Activated naive CD4-positive, alpha-beta T cell treated with anti-CD3 and anti-CD28 coated beads, Interleukin-2, amount 10 ng/mL, durations not matched to agents 7 days and 5 days (primary cell): ENCODE results near the gene CERS5.

Experiments used
- CTCF ChIA-PET: fragments of 350-600 bp; sonication (Branson Sonifier 250); formaldehyde crosslinking; loops from one replicate; lab custom pipeline; 2021; ENCODE audit warnings: antibody characterized with exemption; lab: Charles Lee
- DNase-seq: peaks from one replicate; pipeline ENCODE4 v3.0.0-alpha.2; 2020
- H3K27ac Mint-ChIP-seq: one replicate; pipeline ENCODE4 v1.8.0; 2021; ENCODE audit warnings: mild to moderate bottlenecking, moderate library complexity, mixed read lengths
- H3K27me3 Mint-ChIP-seq: one replicate; pipeline ENCODE4 v1.8.0; 2021; ENCODE audit warnings: mild to moderate bottlenecking, mixed read lengths
- H3K36me3 Mint-ChIP-seq: one replicate; pipeline ENCODE4 v1.8.0; 2021; ENCODE audit warnings: mixed read lengths
- H3K4me1 Mint-ChIP-seq: one replicate; pipeline ENCODE4 v1.8.0; 2021; ENCODE audit warnings: mixed read lengths
- H3K4me3 Mint-ChIP-seq: one replicate; pipeline ENCODE4 v1.8.0; 2021; ENCODE audit warnings: mild to moderate bottlenecking, moderate library complexity, mixed read lengths
- H3K9me3 Mint-ChIP-seq: one replicate; pipeline ENCODE4 v1.8.0; 2021; ENCODE audit warnings: mixed read lengths

Gene CERS5, protein sequence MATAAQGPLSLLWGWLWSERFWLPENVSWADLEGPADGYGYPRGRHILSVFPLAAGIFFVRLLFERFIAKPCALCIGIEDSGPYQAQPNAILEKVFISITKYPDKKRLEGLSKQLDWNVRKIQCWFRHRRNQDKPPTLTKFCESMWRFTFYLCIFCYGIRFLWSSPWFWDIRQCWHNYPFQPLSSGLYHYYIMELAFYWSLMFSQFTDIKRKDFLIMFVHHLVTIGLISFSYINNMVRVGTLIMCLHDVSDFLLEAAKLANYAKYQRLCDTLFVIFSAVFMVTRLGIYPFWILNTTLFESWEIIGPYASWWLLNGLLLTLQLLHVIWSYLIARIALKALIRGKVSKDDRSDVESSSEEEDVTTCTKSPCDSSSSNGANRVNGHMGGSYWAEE

DNA sequence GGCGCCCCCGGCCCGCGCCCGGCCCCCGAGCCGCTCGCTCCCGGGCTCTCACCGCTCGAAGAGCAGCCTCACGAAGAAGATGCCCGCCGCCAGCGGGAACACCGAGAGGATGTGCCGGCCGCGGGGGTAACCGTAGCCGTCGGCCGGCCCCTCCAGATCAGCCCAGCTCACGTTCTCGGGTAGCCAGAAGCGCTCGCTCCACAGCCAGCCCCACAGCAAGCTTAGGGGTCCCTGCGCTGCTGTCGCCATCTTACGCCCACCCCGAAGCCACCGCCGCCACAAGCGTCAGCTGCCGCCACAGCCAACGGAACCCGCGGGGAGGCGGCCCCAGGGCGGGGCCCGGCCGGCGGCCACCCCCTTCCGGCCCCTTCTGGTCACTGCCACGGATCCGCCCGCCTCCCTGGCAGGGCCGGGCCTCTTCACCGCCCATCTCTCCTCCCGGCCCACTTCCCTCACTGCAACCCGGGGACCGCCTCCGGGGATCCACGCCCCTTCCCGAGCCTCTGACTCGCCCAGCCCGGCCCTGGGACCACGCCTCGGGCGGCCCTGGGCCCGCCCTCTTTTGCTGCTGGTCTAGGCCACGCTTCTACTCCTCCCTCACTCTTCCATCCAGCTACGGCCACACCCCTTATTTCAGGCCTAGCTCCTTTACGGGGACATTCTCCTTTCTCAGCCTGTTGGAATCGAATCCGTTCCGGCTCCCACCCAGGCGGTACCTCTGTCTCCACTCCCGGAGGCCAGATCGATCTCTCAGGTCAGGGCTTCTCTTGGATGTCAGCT, at the start of gene CERS5:
CERS5 (minus strand) TSS at position 321 of the 780 bp plus-strand sequence; CDS start at position 249, 72 bp downstream.
- Mint-ChIP-seq H3K27me3 (no peaks in the 10 kb centered on the region), H3K4me3 (peak within 1 kb of the TSS; percentile 95), H3K4me1 (peaks cover 37% of the 10 kb centered on the region), H3K9me3 (no peaks in the 10 kb centered on the region), H3K36me3 (peaks cover 13% of the 10 kb centered on the region), H3K27ac (peak within 1 kb of the TSS; percentile 90)
- peak; percentile 99 for DNase-seq
- CTCF ChIA-PET, result interaction anchor here (1.0 to 2.9 kb wide), 6 partner anchors 9 to 80 kb away, joined by 3 to 19 read pairs (median 5); partner anchors contain the start of gene COX14

DNA sequence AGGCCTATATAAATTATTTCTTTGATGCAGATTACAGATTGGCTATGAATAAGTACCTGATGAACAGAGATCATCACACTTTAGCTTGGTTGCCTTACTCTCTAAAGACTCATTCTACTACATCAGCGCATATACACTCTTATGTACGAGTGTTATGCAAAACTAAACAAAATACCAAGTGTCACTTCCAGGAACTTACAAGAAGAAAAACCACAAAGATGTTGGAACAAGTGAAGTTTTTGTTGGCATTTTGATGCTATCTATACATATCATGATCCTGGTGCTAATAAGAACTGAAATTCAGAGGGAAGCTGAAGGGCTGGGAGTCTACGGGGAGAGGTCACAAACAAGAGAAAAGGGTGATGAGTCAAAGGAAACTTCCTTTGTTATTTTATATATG, 47.9 kb upstream of the CERS5 start:
- Mint-ChIP-seq H3K27ac (no peak overlapping the region), H3K36me3 (peaks cover 5% of the 10 kb centered on the region), H3K4me1 (peaks cover 40% of the 10 kb centered on the region), H3K4me3 (no peak overlapping the region), H3K9me3 (no peaks in the 10 kb centered on the region), H3K27me3 (no peaks in the 10 kb centered on the region)
- CTCF ChIA-PET, result no interaction called here
- no peak for DNase-seq

DNA sequence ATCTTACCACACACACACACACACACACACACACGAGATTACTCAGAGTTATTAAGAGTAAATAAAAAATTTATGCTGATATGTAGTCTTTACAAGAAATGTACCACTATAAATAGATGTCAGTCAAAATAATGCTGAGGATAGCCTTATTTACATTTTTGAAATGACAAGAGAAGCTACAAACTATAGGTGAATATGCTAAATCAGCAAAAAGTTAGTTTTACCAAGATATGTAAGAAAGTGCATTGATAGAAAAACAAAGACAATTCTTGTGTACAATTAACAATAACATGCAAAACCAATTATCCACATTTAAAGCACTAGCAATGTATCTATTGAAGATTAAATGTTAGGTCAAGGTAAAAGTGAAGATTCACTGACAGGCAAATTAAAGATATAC, 46.8 kb upstream of the CERS5 start:
- CTCF ChIA-PET, result interaction anchor here (0.6 kb wide), 1 partner anchor 507 kb away, joined by 3 read pairs; no protein-coding TSS in a partner anchor
- no peaks in the 10 kb centered on the region for H3K27me3 Mint-ChIP-seq
- H3K4me3 Mint-ChIP-seq, result no peak overlapping the region
- peaks cover 5% of the 10 kb centered on the region for H3K36me3 Mint-ChIP-seq
- DNase-seq, result no peak
- peaks cover 35% of the 10 kb centered on the region for H3K4me1 Mint-ChIP-seq
- H3K9me3 Mint-ChIP-seq, result no peaks in the 10 kb centered on the region
- no peak overlapping the region for H3K27ac Mint-ChIP-seq

DNA sequence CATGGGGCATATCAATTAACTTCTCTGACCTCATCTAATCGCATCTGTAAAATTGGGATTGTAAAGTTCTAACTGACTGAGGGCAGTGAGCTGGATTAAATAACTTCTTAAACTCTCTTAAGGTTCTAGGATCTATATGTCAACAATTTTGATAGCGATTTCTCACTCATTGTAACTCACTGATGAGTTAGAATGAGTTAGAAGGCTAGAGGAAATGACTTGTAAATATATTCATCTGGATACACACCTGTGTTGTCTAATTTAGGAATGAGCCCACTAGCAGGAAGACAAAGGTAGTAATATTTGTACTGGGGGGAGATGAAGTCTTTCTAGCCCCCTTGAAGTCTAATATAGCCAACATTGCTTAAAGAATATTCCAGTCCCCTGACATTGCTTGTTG, 46.3 kb upstream of the CERS5 start:
- no peak overlapping the region for H3K4me3 Mint-ChIP-seq
- no peak for DNase-seq
- H3K27ac Mint-ChIP-seq, result no peak overlapping the region
- CTCF ChIA-PET, result interaction anchor here (0.6 kb wide), 1 partner anchor 507 kb away, joined by 3 read pairs; no protein-coding TSS in a partner anchor
- no peaks in the 10 kb centered on the region for H3K9me3 Mint-ChIP-seq
- peaks cover 5% of the 10 kb centered on the region for H3K36me3 Mint-ChIP-seq
- peaks cover 35% of the 10 kb centered on the region for H3K4me1 Mint-ChIP-seq
- H3K27me3 Mint-ChIP-seq, result no peaks in the 10 kb centered on the region

DNA sequence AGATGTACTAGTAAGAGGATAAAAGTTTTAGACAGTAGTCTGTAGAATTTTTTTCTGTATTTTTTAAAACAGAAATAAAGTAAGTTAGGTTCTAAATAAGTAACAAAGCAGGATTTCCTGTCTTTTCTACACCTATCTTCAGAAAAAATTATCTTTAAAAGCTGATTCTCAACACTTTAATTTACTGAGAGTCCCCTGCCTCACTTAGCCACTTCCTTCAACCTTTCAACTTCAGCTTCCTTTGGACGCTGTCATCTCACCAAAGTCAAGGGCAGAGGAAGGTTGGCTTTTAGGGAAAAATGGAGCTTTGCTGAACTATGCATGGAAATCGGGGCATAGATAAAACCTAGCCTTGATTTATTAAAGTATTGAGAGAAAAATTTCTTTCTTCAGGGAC, 44.9 kb upstream of the CERS5 start:
- H3K36me3 Mint-ChIP-seq, result peaks cover 4% of the 10 kb centered on the region
- DNase-seq, result no peak
- H3K9me3 Mint-ChIP-seq, result no peaks in the 10 kb centered on the region
- H3K27me3 Mint-ChIP-seq, result no peaks in the 10 kb centered on the region
- CTCF ChIA-PET, result interaction anchor here (0.9 to 1.5 kb wide), 5 partner anchors 9 to 173 kb away, joined by 3 to 5 read pairs (median 4); no protein-coding TSS in a partner anchor
- H3K4me3 Mint-ChIP-seq, result no peak overlapping the region
- peaks cover 35% of the 10 kb centered on the region for H3K4me1 Mint-ChIP-seq
- H3K27ac Mint-ChIP-seq, result peak overlapping the region; percentile 82

DNA sequence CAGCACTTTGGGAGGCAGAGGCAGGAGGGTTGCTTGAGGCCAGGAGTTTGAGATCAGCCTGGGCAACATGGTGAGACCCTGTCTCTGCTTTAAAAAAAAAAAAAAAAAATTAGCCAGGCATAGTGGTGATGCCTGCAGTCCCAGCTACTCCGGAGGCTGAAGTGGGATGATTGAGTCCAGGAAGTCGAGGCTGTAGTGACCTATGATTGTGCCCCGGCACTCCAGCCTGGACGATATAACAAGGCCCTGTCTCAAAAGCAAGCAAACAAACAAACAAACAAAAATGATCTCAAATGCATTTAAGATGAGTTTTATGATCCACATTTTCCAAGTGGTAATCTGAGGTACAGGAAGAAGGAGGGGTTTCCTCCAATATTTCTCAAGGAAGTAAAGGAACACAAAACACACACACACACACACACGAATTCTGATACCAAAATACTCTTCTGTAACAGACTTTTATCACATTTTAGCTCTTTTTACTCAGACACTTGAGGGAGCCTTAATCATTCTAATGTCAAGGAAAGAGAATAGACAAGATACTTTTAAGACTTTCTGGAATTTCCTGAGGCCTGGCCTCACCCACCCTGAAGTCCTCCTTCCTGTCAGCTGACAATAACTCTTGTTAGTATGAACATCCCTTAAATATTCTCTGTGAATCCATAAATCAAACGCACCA, 44.4 kb upstream of the CERS5 start:
- Mint-ChIP-seq H3K4me1 (peaks cover 35% of the 10 kb centered on the region), H3K27me3 (no peaks in the 10 kb centered on the region), H3K9me3 (no peaks in the 10 kb centered on the region), H3K4me3 (peak overlapping the region; percentile 23), H3K27ac (peak overlapping the region; percentile 82), H3K36me3 (peaks cover 4% of the 10 kb centered on the region)
- CTCF ChIA-PET, result interaction anchor here (0.6 to 1.5 kb wide), 6 partner anchors 10 to 173 kb away, joined by 3 to 5 read pairs (median 4); no protein-coding TSS in a partner anchor
- no peak for DNase-seq

DNA sequence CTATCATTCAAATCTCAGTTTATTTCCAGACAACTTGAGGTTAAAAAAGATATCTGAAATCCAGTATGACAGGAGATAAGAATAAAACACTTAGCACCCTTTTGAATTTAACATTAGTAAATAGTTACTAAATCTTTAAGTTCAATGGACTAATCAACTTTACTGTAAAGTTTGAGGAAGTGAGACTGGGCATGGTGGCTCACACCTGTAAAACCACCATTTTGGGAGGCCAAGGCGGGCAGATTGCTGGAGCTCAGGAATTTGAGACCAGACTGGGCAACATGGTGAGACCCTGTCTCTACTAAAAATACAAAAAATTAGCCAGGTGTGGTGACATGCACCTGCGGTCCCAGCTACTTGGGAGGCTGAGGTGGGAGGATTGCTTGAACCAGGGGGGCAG, 40.3 kb upstream of the CERS5 start:
- Mint-ChIP-seq H3K27ac (no peak overlapping the region), H3K36me3 (peaks cover 2% of the 10 kb centered on the region), H3K4me3 (no peak overlapping the region), H3K27me3 (no peaks in the 10 kb centered on the region), H3K9me3 (no peaks in the 10 kb centered on the region), H3K4me1 (peaks cover 20% of the 10 kb centered on the region)
- DNase-seq, result no peak
- CTCF ChIA-PET, result no interaction called here

DNA sequence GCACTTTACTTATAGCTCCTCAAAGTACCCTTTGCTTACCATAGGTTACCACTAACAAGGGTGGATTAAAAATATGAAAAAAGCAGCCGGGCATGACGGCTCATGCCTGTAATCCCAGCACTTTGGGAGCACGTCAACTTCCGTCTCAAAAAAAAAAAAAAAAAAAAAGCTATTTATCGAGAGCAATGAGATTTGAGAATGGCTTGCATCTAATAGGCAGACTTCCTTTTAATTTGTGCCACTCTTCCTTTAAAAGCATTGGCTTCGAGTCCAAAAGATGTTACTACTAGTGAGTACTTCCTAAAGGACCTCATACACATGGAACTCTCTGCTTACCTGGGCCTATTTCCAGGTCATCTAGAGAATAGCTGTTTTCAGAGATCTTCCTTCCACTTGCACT, 38.5 kb upstream of the CERS5 start:
- Mint-ChIP-seq H3K27ac (no peak overlapping the region), H3K27me3 (no peaks in the 10 kb centered on the region), H3K4me1 (peaks cover 5% of the 10 kb centered on the region), H3K9me3 (no peaks in the 10 kb centered on the region), H3K4me3 (no peak overlapping the region), H3K36me3 (peaks cover 5% of the 10 kb centered on the region)
- CTCF ChIA-PET, result interaction anchor here (0.9 kb wide), 1 partner anchor 30 kb away, joined by 3 read pairs; no protein-coding TSS in a partner anchor
- no peak for DNase-seq

DNA sequence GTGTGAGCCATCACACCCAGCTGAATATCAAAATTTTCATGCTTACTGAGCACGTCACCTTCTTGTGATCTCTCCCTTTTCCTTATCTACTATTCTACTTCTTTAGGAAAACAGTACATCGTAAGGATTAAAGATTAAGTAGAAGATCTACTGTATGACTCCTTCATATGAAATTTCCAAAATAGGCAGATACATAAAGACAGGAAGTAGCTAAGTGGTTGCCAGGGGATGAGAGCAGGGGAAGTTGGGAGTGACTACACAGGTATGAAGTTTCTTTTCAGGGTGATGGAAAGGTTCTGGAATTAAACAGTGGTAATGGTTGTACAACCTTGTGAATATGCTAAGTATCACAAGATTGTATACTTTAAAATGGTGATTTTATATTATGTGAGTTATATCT, 36.5 kb upstream of the CERS5 start:
- CTCF ChIA-PET, result interaction anchor here (0.9 to 1.1 kb wide), 2 partner anchors 13 to 71 kb away, joined by 3 read pairs; no protein-coding TSS in a partner anchor
- Mint-ChIP-seq H3K4me1 (peaks cover 2% of the 10 kb centered on the region), H3K4me3 (no peak overlapping the region), H3K36me3 (peaks cover 9% of the 10 kb centered on the region), H3K27ac (no peak overlapping the region), H3K27me3 (no peaks in the 10 kb centered on the region), H3K9me3 (no peaks in the 10 kb centered on the region)
- DNase-seq, result no peak

DNA sequence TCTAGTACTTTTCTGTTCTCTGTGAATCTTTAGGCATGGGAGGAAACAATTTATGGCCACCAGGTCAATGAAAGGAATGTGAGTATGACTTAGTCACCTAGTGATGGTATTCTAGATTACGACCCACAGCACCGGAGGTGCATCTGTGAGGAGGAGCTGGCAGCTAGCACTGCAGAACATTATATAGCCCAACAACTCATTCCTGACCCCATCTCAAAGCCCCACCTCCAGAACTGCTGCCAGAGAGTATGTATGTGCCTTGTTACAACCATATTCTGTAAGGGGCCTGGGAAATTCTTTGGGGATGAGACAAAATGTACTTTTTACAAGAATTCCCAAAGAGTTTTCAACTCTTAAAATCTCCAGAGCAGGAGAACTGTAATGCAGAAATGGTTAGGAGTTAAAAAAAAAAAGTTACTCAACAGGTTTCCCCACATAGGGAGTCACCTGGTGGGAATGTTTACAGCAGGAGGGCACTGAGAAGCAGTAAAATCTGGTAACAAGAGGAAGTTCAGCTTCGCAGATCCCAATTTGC, 34.9 kb upstream of the CERS5 start:
- Mint-ChIP-seq H3K4me3 (no peak overlapping the region), H3K9me3 (no peaks in the 10 kb centered on the region), H3K27me3 (no peaks in the 10 kb centered on the region), H3K36me3 (peaks cover 11% of the 10 kb centered on the region), H3K4me1 (peaks cover 2% of the 10 kb centered on the region), H3K27ac (peak overlapping the region; percentile 42)
- CTCF ChIA-PET, result interaction anchor here (0.6 kb wide), 1 partner anchor 177 kb away, joined by 4 read pairs; no protein-coding TSS in a partner anchor
- no peak for DNase-seq

DNA sequence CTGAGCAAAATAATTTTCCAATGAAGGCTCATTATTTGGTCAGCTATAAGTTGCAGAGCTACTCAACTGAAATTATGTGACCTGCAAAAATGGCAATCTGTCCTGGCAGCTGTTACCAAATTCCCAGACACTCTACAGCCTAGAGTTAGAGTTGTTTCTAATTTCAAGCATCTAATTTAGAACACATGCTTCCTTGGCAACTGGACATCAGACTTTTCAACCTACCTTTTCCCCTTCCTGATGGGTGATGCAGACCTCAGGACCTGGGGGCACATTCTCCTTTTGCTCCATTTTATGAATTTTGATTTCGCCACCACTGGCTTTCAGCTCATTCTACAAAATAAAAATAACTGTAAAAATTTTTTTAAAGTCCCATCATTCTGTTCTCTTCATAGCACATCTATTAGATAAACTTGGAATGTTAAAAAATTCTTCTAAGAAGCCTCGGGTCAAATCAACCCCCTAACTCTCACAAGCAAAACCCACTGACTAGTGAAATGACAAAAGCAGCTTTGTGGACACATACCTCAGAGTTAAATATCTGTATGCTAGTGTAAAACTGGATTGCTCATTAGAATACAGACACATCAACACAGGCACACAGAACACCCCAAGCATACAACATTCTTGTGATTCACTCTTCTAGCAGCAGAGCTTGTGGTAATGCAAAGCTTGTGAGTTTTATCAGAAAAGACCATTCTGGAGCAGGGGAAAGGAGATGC, 33.5 kb upstream of the CERS5 start:
- H3K27me3 Mint-ChIP-seq, result no peaks in the 10 kb centered on the region
- no peak overlapping the region for H3K4me3 Mint-ChIP-seq
- no peak for DNase-seq
- peaks cover 13% of the 10 kb centered on the region for H3K36me3 Mint-ChIP-seq
- H3K4me1 Mint-ChIP-seq, result peaks cover 2% of the 10 kb centered on the region
- CTCF ChIA-PET, result interaction anchor here (1.6 kb wide), 1 partner anchor 234 kb away, joined by 4 read pairs; no protein-coding TSS in a partner anchor
- no peak overlapping the region for H3K27ac Mint-ChIP-seq
- H3K9me3 Mint-ChIP-seq, result no peaks in the 10 kb centered on the region

DNA sequence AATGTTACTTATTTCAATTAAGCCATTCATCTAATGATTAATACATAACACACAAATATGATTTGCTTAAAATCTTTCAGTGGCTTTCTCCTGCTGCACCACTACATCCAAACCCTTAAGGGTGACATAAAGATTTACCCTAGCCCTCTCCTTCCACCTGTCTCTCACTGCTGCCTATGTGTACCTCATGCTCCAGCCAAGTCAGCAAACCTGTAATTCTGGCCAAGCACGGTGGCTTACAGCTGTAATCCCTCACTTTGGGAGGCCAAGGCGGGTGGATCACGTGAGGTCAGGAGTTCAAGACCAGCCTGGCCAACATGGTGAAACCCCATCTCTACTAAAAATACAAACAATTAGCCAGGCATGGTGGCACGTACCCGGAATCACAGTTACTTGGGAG, 31.7 kb upstream of the CERS5 start:
- H3K27ac Mint-ChIP-seq, result no peak overlapping the region
- CTCF ChIA-PET, result interaction anchor here (0.7 kb wide), 1 partner anchor 358 kb away, joined by 3 read pairs; no protein-coding TSS in a partner anchor

DNA sequence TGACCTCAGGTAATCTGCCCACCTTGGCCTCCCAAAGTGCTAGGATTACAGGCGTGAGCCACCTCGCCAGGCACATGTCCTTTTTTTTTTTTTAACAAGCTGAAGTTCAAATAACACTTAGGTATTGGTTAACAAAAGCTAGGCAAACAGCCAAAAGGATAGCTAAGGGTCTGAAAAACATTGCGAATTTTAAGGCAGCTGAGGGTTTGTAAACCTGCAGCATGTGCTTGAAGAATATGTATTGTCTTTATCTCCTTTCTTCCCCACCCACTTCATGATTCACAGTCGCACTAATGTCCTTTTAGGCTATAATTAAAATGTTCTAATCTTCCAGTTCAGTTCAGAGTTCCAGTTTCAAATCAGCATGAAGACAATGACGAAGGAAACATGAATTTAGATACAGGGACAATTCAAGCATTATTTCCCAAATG, 30.1 kb upstream of the CERS5 start:
- H3K27ac Mint-ChIP-seq, result no peak overlapping the region
- CTCF ChIA-PET, result interaction anchor here (1.4 to 1.6 kb wide), 2 partner anchors 15 to 117 kb away, joined by 4 read pairs; no protein-coding TSS in a partner anchor
- peaks cover 13% of the 10 kb centered on the region for H3K36me3 Mint-ChIP-seq
- DNase-seq, result no peak
- no peaks in the 10 kb centered on the region for H3K4me1 Mint-ChIP-seq
- no peak overlapping the region for H3K4me3 Mint-ChIP-seq
- no peaks in the 10 kb centered on the region for H3K9me3 Mint-ChIP-seq
- H3K27me3 Mint-ChIP-seq, result no peaks in the 10 kb centered on the region

More for the DNA sequence above, 31.7 kb upstream of the CERS5 start:
- no peaks in the 10 kb centered on the region for H3K9me3 Mint-ChIP-seq
- peaks cover 2% of the 10 kb centered on the region for H3K4me1 Mint-ChIP-seq
- no peaks in the 10 kb centered on the region for H3K27me3 Mint-ChIP-seq
- H3K36me3 Mint-ChIP-seq, result peaks cover 13% of the 10 kb centered on the region
- no peak for DNase-seq
- H3K4me3 Mint-ChIP-seq, result no peak overlapping the region
